ENCODE results near the gene RPL41. TPM values are rescaled to one million over a fixed set of nuclear protein-coding genes. Genes with fewer than 3 reads are reported as not detected.

The RPL41 gene
- total and polyA plus RNA-seq, 4 donors = 979 to 2,155 (median 1,482) TPM

DNA sequence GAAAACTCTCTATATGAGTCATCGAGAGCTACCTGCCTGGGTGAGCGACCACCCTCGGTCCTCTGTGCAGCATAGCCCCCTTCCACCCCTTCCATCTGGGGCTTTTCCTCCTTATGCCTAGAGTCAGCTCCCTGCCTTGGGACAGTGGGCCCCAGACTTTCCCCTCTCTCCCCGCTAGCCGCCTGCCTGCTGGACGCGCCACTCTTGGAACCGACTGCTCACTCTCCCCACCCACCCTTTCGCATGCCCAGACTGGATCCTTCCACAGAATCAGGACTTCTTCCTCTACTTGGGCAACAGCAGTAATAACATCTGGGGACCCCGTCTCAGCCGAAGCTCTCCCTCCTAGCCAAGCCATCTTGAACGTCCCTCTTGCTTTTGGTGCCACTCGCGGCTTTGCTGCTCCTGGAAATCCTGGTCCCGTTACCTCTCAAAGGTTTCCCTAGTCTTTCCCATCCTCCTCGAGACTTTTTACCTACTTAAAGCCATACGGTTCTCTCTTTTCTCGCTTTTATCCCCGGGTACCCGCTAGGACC lies 12.3 kb downstream of the RPL41 start:
- no peaks in the 10 kb centered on the region for H3K27me3 ChIP-seq (ENCODE audit: control insufficient read depth in 4 of 4, insufficient read depth in 4 of 4, low read length in 3 of 4)
- peak overlapping the region; percentile 69 to 88 for H3K9ac ChIP-seq (ENCODE audit: low read depth in 1 of 2, low read length in 2 of 2)
- TF ChIP-seq FOXA2 (IDR thresholded peaks at IDR 0.05) = no peak
- TF ChIP-seq GABPA (IDR thresholded peaks at IDR 0.05 in 1 of 2, conservative IDR thresholded peaks at IDR 0.05 in 1 of 2) = no peak
- no peak for TF ChIP-seq HNF4A (conservative IDR thresholded peaks at IDR 0.05)
- TF ChIP-seq RXRA (IDR thresholded peaks at IDR 0.05) = no peak
- TF ChIP-seq ATF3 (IDR thresholded peaks at IDR 0.05) = no peak
- TF ChIP-seq EGR1 (IDR thresholded peaks at IDR 0.05; ENCODE audit: low read depth in 2 of 2) = no peak
- TF ChIP-seq FOXA1 (IDR thresholded peaks at IDR 0.05) = no peak
- TF ChIP-seq REST (IDR thresholded peaks at IDR 0.05) = no peak
- TF ChIP-seq RAD21 (IDR thresholded peaks at IDR 0.05) = no peak
- no peak for TF ChIP-seq NR2F2 (IDR thresholded peaks at IDR 0.05)
- TF ChIP-seq, protein P1, sequence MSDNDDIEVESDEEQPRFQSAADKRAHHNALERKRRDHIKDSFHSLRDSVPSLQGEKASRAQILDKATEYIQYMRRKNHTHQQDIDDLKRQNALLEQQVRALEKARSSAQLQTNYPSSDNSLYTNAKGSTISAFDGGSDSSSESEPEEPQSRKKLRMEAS (IDR thresholded peaks at IDR 0.05) = no peak
- TF ChIP-seq JUND (IDR thresholded peaks at IDR 0.05) = no peak
- no peak for TF ChIP-seq SP1 (IDR thresholded peaks at IDR 0.05)
- H3K9me3 ChIP-seq (ENCODE audit: control insufficient read depth in 4 of 4, low read length in 3 of 4) = no peaks in the 10 kb centered on the region
- peak overlapping the region; percentile 76 to 86 (median 78) for H3K4me3 ChIP-seq (ENCODE audit: low read depth in 1 of 3, low read length in 3 of 3)
- H3K27ac ChIP-seq (ENCODE audit: low read depth in 1 of 2, low read length in 2 of 2) = peak overlapping the region; percentile 82 to 91
- no peak for DNase-seq (ENCODE audit: low spot score)
- H3K36me3 ChIP-seq (ENCODE audit: control insufficient read depth in 4 of 4, insufficient read depth in 3 of 4, low read depth in 1 of 4, low read length in 3 of 4) = peaks cover 6 to 27% (median 21%) of the 10 kb centered on the region in 4 donors
- H3K4me1 ChIP-seq (ENCODE audit: control insufficient read depth in 4 of 4, insufficient read depth in 4 of 4, low read length in 3 of 4) = peaks cover 0 to 38% (median 26%) of the 10 kb centered on the region in 4 donors
- under 1% methylated on average over 20 of the region's 20 CpGs for WGBS

GRCh38 chr12:56129206-56129941 lies 12.9 kb downstream of the RPL41 start:
- peak overlapping the region; percentile 76 to 86 (median 78) for H3K4me3 ChIP-seq (ENCODE audit: low read depth in 1 of 3, low read length in 3 of 3)
- H3K27ac ChIP-seq (ENCODE audit: low read depth in 1 of 2, low read length in 2 of 2) = peak overlapping the region; percentile 82 to 91
- DNase-seq (ENCODE audit: low spot score) = peak; percentile 65
- no peaks in the 10 kb centered on the region for H3K27me3 ChIP-seq (ENCODE audit: control insufficient read depth in 4 of 4, insufficient read depth in 4 of 4, low read length in 3 of 4)
- peaks cover 9 to 33% (median 26%) of the 10 kb centered on the region in 4 donors for H3K36me3 ChIP-seq (ENCODE audit: control insufficient read depth in 4 of 4, insufficient read depth in 3 of 4, low read depth in 1 of 4, low read length in 3 of 4)
- WGBS = 6% methylated on average over 29 of the region's 29 CpGs
- H3K4me1 ChIP-seq (ENCODE audit: control insufficient read depth in 4 of 4, insufficient read depth in 4 of 4, low read length in 3 of 4) = peaks cover 0 to 35% (median 25%) of the 10 kb centered on the region in 4 donors
- peak overlapping the region; percentile 69 to 88 for H3K9ac ChIP-seq (ENCODE audit: low read depth in 1 of 2, low read length in 2 of 2)
- no peaks in the 10 kb centered on the region for H3K9me3 ChIP-seq (ENCODE audit: control insufficient read depth in 4 of 4, low read length in 3 of 4)
- TF ChIP-seq SP1 (IDR thresholded peaks at IDR 0.05) (no peak), TAF1 (conservative IDR thresholded peaks at IDR 0.05) (no peak), EGR1 (IDR thresholded peaks at IDR 0.05; ENCODE audit: low read depth in 2 of 2) (peak; percentile 70 to 83), GABPA (IDR thresholded peaks at IDR 0.05 in 1 of 2, conservative IDR thresholded peaks at IDR 0.05 in 1 of 2) (no peak), HNF4G (IDR thresholded peaks at IDR 0.05) (no peak), ATF3 (IDR thresholded peaks at IDR 0.05) (no peak), NR2F2 (IDR thresholded peaks at IDR 0.05) (no peak), RAD21 (IDR thresholded peaks at IDR 0.05) (peak in 1 of 2 donors; percentile 2), REST (IDR thresholded peaks at IDR 0.05) (no peak), RXRA (IDR thresholded peaks at IDR 0.05) (no peak), YY1 (IDR thresholded peaks at IDR 0.05) (no peak), CTCF (IDR thresholded peaks at IDR 0.05; ENCODE audit: low read depth, low read length, missing input control) (no peak), JUND (IDR thresholded peaks at IDR 0.05) (no peak), FOXA1 (IDR thresholded peaks at IDR 0.05) (no peak)
- TF ChIP-seq, protein P1 (IDR thresholded peaks at IDR 0.05) = no peak

All from liver (tissue), 9 donors.